Caco-2 (cell line): ENCODE data around the gene BMP6. TPM values are rescaled to one million over a fixed set of nuclear protein-coding genes. Genes with fewer than 3 reads are reported as not detected.

Source experiments
- BruUV-seq: library from RNA; stranded (reverse); fragments of 400-500 nt; replicated peaks from 2 replicates; lab custom pipeline; 2021; lab: Mats Ljungman, UMichigan
- CTCF ChIA-PET: fragments of 300-600 bp; sonication (Branson Sonifier 250); formaldehyde crosslinking; loops from one replicate; lab custom pipeline; 2022; ENCODE audit warnings: antibody characterized with exemption; lab: Charles Lee
- POLR2A ChIA-PET: fragments of 300-600 bp; sonication (Branson Sonifier 250); formaldehyde crosslinking; loops from one replicate; lab custom pipeline; 2022; ENCODE audit warnings: antibody characterized with exemption; lab: Charles Lee
- DNase-seq, 2 experiments: peaks; one replicate each; pipeline versions ENCODE4 v3.0.0 to v3.0.0-alpha.2; 2020 to 2022
- H3K27me3 ChIP-seq: replicated peaks from 2 replicates; pipeline ENCODE4 v1.6.0; 2011; ENCODE audit warnings: low read length; ENCODE audit not compliant: control insufficient read depth, insufficient read depth
- H3K36me3 ChIP-seq: 2 replicates; pipeline ENCODE4 v1.5.1; 2011; ENCODE audit warnings: low read length; ENCODE audit not compliant: control insufficient read depth, insufficient read depth
- H3K4me1 ChIP-seq: fragments of 250-450 bp; sonication (Bioruptor Pico); 2 replicates; pipeline ENCODE4 v1.5.1; 2020; ENCODE audit warnings: mild to moderate bottlenecking
- H3K4me3 ChIP-seq: 2 replicates; pipeline ENCODE4 v1.5.1; 2011; ENCODE audit warnings: low read depth, mild to moderate bottlenecking, control low read depth, low read length
- H3K9me3 ChIP-seq: fragments of 250-450 bp; sonication (Bioruptor Pico); 2 replicates; pipeline ENCODE4 v1.5.1; 2020; ENCODE audit warnings: mild to moderate bottlenecking, moderate library complexity
- H3K27ac Mint-ChIP-seq: one replicate; pipeline ENCODE4 v1.8.0; 2022; ENCODE audit warnings: mixed read lengths; ENCODE audit not compliant: unreplicated experiment
- H3K27me3 Mint-ChIP-seq: one replicate; pipeline ENCODE4 v1.8.0; 2022; ENCODE audit warnings: mixed read lengths; ENCODE audit not compliant: insufficient read depth, unreplicated experiment
- H3K36me3 Mint-ChIP-seq: one replicate; pipeline ENCODE4 v1.8.0; 2022; ENCODE audit warnings: mild to moderate bottlenecking, mixed read lengths; ENCODE audit not compliant: insufficient read depth, unreplicated experiment
- H3K4me1 Mint-ChIP-seq: one replicate; pipeline ENCODE4 v1.8.0; 2022; ENCODE audit warnings: low read depth, mixed read lengths; ENCODE audit not compliant: unreplicated experiment
- H3K4me3 Mint-ChIP-seq: one replicate; pipeline ENCODE4 v1.8.0; 2022; ENCODE audit warnings: mild to moderate bottlenecking, moderate library complexity, mixed read lengths; ENCODE audit not compliant: unreplicated experiment
- H3K9me3 Mint-ChIP-seq: one replicate; pipeline ENCODE4 v1.8.0; 2022; ENCODE audit warnings: mixed read lengths; ENCODE audit not compliant: unreplicated experiment
- CTCF ChIP-seq, 2 experiments: fragments of 200-600 bp in 1 of 2; IDR thresholded peaks; 1 replicate in 1 of 2; 2 replicates in 1 of 2; pipeline versions ENCODE4 v1.5.1 to v1.8.0; 2011 to 2022; ENCODE audit warnings: antibody characterized with exemption in 1 of 2, control low read depth in 1 of 2, inconsistent platforms in 1 of 2, low read depth in 1 of 2, low read length in 1 of 2, mild to moderate bottlenecking in 1 of 2, moderate library complexity in 1 of 2; ENCODE audit not compliant: insufficient read depth in 1 of 2, severe bottlenecking in 1 of 2, unreplicated experiment in 1 of 2
- intact Hi-C: fragments of 100-400 bp; cut with micrococcal nuclease; formaldehyde crosslinking; loops from one replicate; pipeline ENCODE4 v1.10.0; 2022; ENCODE audit not compliant: unreplicated experiment
- total RNA-seq: library from RNA; stranded (reverse); gene quantifications from 2 replicates; pipeline ENCODE4 v1.2.3, GENCODE V29; 2022

BMP6 gene
- total RNA-seq, 1 experiment from 2014 or later = 0.61 TPM

- H3K4me1 ChIP-seq = no peaks in the 10 kb centered on the region
- DNase-seq = no peak
- no peak for TF ChIP-seq CTCF (IDR thresholded peaks at IDR 0.05; ENCODE audit: insufficient read depth in 1 of 2, low read depth in 1 of 2, low read length in 1 of 2, severe bottlenecking in 1 of 2, unreplicated experiment in 1 of 2)
- H3K4me3 Mint-ChIP-seq = no peak overlapping the region
- H3K4me3 ChIP-seq = no peak overlapping the region
- no peaks in the 10 kb centered on the region for H3K4me1 Mint-ChIP-seq
- intact Hi-C loops = no loop called here
- no peaks in the 10 kb centered on the region for H3K27me3 Mint-ChIP-seq
- H3K27me3 ChIP-seq = no peaks in the 10 kb centered on the region
- no peaks in the 10 kb centered on the region for H3K9me3 Mint-ChIP-seq
- POLR2A ChIA-PET = no interaction called here
- no peaks in the 10 kb centered on the region for H3K36me3 Mint-ChIP-seq
- no peaks in the 10 kb centered on the region for H3K9me3 ChIP-seq
- H3K36me3 ChIP-seq = no peaks in the 10 kb centered on the region
- no TSS peak for BruUV-seq
- CTCF ChIA-PET = no interaction called here
- no peak overlapping the region for H3K27ac Mint-ChIP-seq
Measured at GRCh38 chr6:7812623-7813022, 86.7 kb downstream of the BMP6 start.

- no peak for DNase-seq
- Mint-ChIP-seq H3K27me3 (no peaks in the 10 kb centered on the region), H3K36me3 (no peaks in the 10 kb centered on the region), H3K4me3 (no peak overlapping the region), H3K4me1 (no peaks in the 10 kb centered on the region), H3K27ac (no peak overlapping the region), H3K9me3 (no peaks in the 10 kb centered on the region)
- CTCF ChIA-PET = interaction anchor here (0.6 kb wide), 1 partner anchor 14 kb away, joined by 3 read pairs; no protein-coding TSS in a partner anchor
- H3K36me3 ChIP-seq = no peaks in the 10 kb centered on the region
- no peaks in the 10 kb centered on the region for H3K27me3 ChIP-seq
- no peak overlapping the region for H3K4me3 ChIP-seq
- intact Hi-C loops = no loop called here
- no peak for TF ChIP-seq CTCF (IDR thresholded peaks at IDR 0.05; ENCODE audit: insufficient read depth in 1 of 2, low read depth in 1 of 2, low read length in 1 of 2, severe bottlenecking in 1 of 2, unreplicated experiment in 1 of 2)
- H3K9me3 ChIP-seq = no peaks in the 10 kb centered on the region
- no peaks in the 10 kb centered on the region for H3K4me1 ChIP-seq
- no TSS peak for BruUV-seq
- POLR2A ChIA-PET = no interaction called here
Measured at GRCh38 chr6:7813193-7813592, 87.3 kb downstream of the BMP6 start.

GRCh38 chr6:7813704-7814103 lies 87.8 kb downstream of the BMP6 start:
- Mint-ChIP-seq H3K9me3 (no peaks in the 10 kb centered on the region), H3K4me3 (no peak overlapping the region), H3K27me3 (peaks cover under 1% of the 10 kb centered on the region), H3K27ac (no peak overlapping the region), H3K36me3 (no peaks in the 10 kb centered on the region), H3K4me1 (no peaks in the 10 kb centered on the region)
- ChIA-PET POLR2A (no interaction called here), CTCF (interaction anchor here (0.6 to 0.8 kb wide), 2 partner anchors 13 to 86 kb away, joined by 3 read pairs; no protein-coding TSS in a partner anchor)
- no peaks in the 10 kb centered on the region for H3K27me3 ChIP-seq
- H3K9me3 ChIP-seq = no peaks in the 10 kb centered on the region
- peak in 1 of 2 experiments; percentile 26 for DNase-seq
- no peaks in the 10 kb centered on the region for H3K36me3 ChIP-seq
- no TSS peak for BruUV-seq
- H3K4me3 ChIP-seq = no peak overlapping the region
- peak in 1 of 2 experiments; percentile 51 for TF ChIP-seq CTCF (IDR thresholded peaks at IDR 0.05; ENCODE audit: insufficient read depth in 1 of 2, low read depth in 1 of 2, low read length in 1 of 2, severe bottlenecking in 1 of 2, unreplicated experiment in 1 of 2)
- intact Hi-C loops = no loop called here
- H3K4me1 ChIP-seq = no peaks in the 10 kb centered on the region
